H1 (cell line): ENCODE results near the gene EIF4EBP3. TPM values are rescaled to one million over a fixed set of nuclear protein-coding genes. Genes with fewer than 3 reads are reported as not detected.

Source experiments
- BCL11A ChIP-seq, 2 experiments: IDR thresholded peaks; one replicate each; pipeline ENCODE4 v1.6.1; 2011; ENCODE audit warnings: low read depth in 2 of 2, low read length in 2 of 2, mild to moderate bottlenecking in 2 of 2
- HDAC2 ChIP-seq, 2 experiments: fragments of 300-600 bp in 1 of 2; sonication (generic) in 1 of 2; IDR thresholded peaks; 2 replicates each; pipeline ENCODE4 v1.6.1; 2011 to 2012; ENCODE audit warnings: low read depth in 2 of 2, low read length in 2 of 2, mild to moderate bottlenecking in 2 of 2, moderate library complexity in 2 of 2, borderline replicate concordance in 1 of 2, inconsistent platforms in 1 of 2
- MAFK ChIP-seq: IDR thresholded peaks from 2 replicates; pipeline ENCODE4 v1.6.1; 2012; ENCODE audit warnings: low read depth, mild to moderate bottlenecking, improper control_type of control experiment, low read length
- POLR2A ChIP-seq, 2 experiments: IDR thresholded peaks; 1 replicate in 1 of 2; 2 replicates in 1 of 2; pipeline ENCODE4 v1.6.1; 2011; ENCODE audit warnings: low read depth in 2 of 2, low read length in 2 of 2, mild to moderate bottlenecking in 2 of 2; ENCODE audit errors: control extremely low read depth in 1 of 2
- RXRA ChIP-seq: IDR thresholded peaks from 2 replicates; pipeline ENCODE4 v1.6.1; 2011; ENCODE audit warnings: low read depth, mild to moderate bottlenecking, low read length, moderate library complexity; ENCODE audit not compliant: insufficient read depth
- SP4 ChIP-seq: IDR thresholded peaks from 2 replicates; pipeline ENCODE4 v1.6.1; 2012; ENCODE audit warnings: low read length, inconsistent platforms
- TAF1 ChIP-seq: IDR thresholded peaks from 2 replicates; pipeline ENCODE4 v1.6.1; 2011; ENCODE audit warnings: mild to moderate bottlenecking, low read depth, low read length
- TEAD4 ChIP-seq: IDR thresholded peaks from 2 replicates; pipeline ENCODE4 v1.6.1; 2012; ENCODE audit warnings: low read depth, low read length, inconsistent platforms, mixed read lengths
- polyA plus RNA-seq, 7 experiments: library from polyadenylated mRNA; depleted of rRNA in 3 of 7; stranded (reverse) in 5 of 7; unstranded in 2 of 7; fragments of >200 nt in 5 of 7; fragments of 200-250 nt in 2 of 7; gene quantifications; 1 replicate in 5 of 7; 2 replicates in 1 of 7; 4 replicates in 1 of 7; pipeline versions ENCODE4 v1.2.1 to v1.2.3, GENCODE V29; 2011 to 2013; ENCODE audit warnings: missing spikeins in 2 of 7, mixed read lengths in 2 of 7
- total RNA-seq: library from RNA; stranded (reverse); fragmentation: NEBNext Ultra II Directional; extraction: Animal tissue kit (Norgen Biotek cat#: 25700); gene quantifications from 2 replicates; pipeline ENCODE4 v1.2.1, GENCODE V29; 2021
- TF ChIP-seq, protein P1 (sequence below): IDR thresholded peaks from 2 replicates; pipeline ENCODE4 v1.6.1; 2012; ENCODE audit warnings: inconsistent platforms

EIF4EBP3 gene
- total and polyA plus RNA-seq, 2 of the 8 experiments (the other 6 are each of a cell fraction or from before 2014, with no cell fraction given), result 11.1 to 11.7 TPM

DNA sequence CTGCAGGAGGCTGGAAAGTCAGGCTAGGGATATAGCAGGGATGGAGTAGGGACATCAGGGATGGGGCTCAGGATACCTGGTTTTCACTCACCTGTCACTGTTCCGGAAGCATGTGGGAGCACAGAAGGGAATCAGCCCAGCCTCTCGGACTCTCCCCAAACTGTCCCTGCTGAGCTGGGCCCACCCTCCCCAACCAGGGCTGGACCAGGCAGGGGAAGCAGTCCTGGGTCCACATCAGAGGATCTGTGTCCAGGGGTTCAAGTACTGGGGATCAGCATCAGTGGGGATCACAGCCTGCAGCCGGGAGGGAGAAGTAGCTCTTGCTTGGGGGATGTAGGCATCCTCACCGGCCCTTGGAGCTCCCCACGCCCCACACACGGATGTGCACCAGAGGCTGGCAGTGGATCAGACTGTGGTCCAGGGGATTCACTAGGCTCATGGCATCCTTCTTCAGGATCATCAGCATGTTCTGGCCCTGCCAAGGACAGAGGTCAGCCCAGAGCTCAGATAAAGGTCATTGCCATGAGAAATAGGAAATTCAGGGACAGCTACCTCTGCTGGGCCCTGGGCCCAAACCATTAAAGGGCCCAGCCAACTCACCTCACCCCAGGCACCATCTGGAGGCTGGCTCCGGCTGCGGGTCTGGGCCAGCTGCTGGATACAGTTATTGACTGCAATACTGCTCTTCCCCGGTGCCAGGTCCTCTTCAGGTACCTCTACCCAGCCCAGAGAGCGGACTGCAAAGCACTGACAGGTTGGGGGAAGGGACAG is 14.5 kb downstream of the EIF4EBP3 start (continued):
- no peak for TF ChIP-seq HDAC2 (IDR thresholded peaks at IDR 0.05; ENCODE audit: borderline replicate concordance in 1 of 2, low read depth in 2 of 2, low read length in 2 of 2)
- TF ChIP-seq POLR2A (IDR thresholded peaks at IDR 0.05; ENCODE audit: control extremely low read depth in 1 of 2, low read depth in 2 of 2, low read length in 2 of 2), result no peak
- TF ChIP-seq RXRA, result no peak
- TF ChIP-seq, protein P1, sequence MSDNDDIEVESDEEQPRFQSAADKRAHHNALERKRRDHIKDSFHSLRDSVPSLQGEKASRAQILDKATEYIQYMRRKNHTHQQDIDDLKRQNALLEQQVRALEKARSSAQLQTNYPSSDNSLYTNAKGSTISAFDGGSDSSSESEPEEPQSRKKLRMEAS, result no peak
- TF ChIP-seq TAF1, result no peak
- no peak for TF ChIP-seq SP4
- TF ChIP-seq TEAD4, result no peak
- TF ChIP-seq BCL11A (IDR thresholded peaks at IDR 0.05; ENCODE audit: low read depth in 2 of 2, low read length in 2 of 2), result no peak
- TF ChIP-seq MAFK, result no peak
